Neutrophil (primary cell): ENCODE results near the gene RPL19.

Experiments used
- H3K27ac ChIP-seq: fragments of 200-600 bp; sonication (generic); 2 replicates; pipeline ENCODE4 v1.5.1; 2016; ENCODE audit warnings: mild to moderate bottlenecking, moderate library complexity
- H3K27me3 ChIP-seq: fragments of 200-600 bp; sonication (generic); 2 replicates; pipeline ENCODE4 v1.6.0; 2016; ENCODE audit warnings: mild to moderate bottlenecking
- H3K36me3 ChIP-seq: fragments of 200-600 bp; sonication (generic); 2 replicates; pipeline ENCODE4 v1.5.1; 2017
- H3K4me1 ChIP-seq, 2 experiments: fragments of 200-600 bp in 1 of 2; sonication (generic) in 1 of 2; 1 replicate in 1 of 2; 2 replicates in 1 of 2; pipeline versions ENCODE4 v1.5.1 to v1.6.1; 2013 to 2016; ENCODE audit warnings: low read depth in 1 of 2, low read length in 1 of 2, mild to moderate bottlenecking in 1 of 2, moderate library complexity in 1 of 2; ENCODE audit not compliant: control insufficient read depth in 1 of 2, insufficient read depth in 1 of 2
- H3K4me3 ChIP-seq, 2 experiments: fragments of 200-600 bp in 1 of 2; sonication (generic) in 1 of 2; 1 replicate in 1 of 2; 2 replicates in 1 of 2; pipeline ENCODE4 v1.5.1; 2013 to 2016; ENCODE audit warnings: low read depth in 1 of 2, low read length in 1 of 2, mild to moderate bottlenecking in 1 of 2, moderate library complexity in 1 of 2
- H3K9me3 ChIP-seq: fragments of 200-600 bp; sonication (generic); 2 replicates; pipeline ENCODE4 v1.5.1; 2016
- TF ChIP-seq, protein P1 (sequence below): fragments of 200-600 bp; sonication (generic); IDR thresholded peaks from 2 replicates; pipeline ENCODE4 v1.5.1; 2016; ENCODE audit warnings: antibody characterized with exemption

RPL19 gene

DNA sequence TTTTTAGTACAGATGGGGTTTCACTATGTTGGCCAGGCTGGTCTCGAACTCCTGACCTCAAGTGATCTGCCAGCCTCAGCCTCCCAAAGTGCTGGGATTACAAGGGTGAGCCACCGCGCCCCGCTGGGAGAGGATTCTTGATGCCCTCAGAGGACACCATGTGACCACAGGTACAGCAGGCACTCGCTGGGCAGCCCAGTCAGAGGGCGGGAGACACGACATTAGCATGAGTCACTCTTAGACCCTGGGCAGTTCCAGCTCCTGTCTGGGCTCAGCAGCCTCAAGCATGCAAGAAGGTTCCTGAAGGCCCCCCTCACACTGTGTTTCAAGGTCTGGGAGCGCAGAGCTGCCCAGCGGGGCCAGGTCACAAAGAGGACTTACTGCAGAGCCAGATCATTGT lies 13.8 kb downstream of the RPL19 start:
- TF ChIP-seq, protein P1, sequence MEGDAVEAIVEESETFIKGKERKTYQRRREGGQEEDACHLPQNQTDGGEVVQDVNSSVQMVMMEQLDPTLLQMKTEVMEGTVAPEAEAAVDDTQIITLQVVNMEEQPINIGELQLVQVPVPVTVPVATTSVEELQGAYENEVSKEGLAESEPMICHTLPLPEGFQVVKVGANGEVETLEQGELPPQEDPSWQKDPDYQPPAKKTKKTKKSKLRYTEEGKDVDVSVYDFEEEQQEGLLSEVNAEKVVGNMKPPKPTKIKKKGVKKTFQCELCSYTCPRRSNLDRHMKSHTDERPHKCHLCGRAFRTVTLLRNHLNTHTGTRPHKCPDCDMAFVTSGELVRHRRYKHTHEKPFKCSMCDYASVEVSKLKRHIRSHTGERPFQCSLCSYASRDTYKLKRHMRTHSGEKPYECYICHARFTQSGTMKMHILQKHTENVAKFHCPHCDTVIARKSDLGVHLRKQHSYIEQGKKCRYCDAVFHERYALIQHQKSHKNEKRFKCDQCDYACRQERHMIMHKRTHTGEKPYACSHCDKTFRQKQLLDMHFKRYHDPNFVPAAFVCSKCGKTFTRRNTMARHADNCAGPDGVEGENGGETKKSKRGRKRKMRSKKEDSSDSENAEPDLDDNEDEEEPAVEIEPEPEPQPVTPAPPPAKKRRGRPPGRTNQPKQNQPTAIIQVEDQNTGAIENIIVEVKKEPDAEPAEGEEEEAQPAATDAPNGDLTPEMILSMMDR = no peak
- Histone ChIP-seq H3K27me3 (peaks cover 93% of the 10 kb centered on the region), H3K9me3 (no peaks in the 10 kb centered on the region), H3K4me3 (no peak overlapping the region), H3K4me1 (peaks cover 4 to 9% of the 10 kb centered on the region in 2 experiments), H3K27ac (no peak overlapping the region), H3K36me3 (no peaks in the 10 kb centered on the region)

DNA sequence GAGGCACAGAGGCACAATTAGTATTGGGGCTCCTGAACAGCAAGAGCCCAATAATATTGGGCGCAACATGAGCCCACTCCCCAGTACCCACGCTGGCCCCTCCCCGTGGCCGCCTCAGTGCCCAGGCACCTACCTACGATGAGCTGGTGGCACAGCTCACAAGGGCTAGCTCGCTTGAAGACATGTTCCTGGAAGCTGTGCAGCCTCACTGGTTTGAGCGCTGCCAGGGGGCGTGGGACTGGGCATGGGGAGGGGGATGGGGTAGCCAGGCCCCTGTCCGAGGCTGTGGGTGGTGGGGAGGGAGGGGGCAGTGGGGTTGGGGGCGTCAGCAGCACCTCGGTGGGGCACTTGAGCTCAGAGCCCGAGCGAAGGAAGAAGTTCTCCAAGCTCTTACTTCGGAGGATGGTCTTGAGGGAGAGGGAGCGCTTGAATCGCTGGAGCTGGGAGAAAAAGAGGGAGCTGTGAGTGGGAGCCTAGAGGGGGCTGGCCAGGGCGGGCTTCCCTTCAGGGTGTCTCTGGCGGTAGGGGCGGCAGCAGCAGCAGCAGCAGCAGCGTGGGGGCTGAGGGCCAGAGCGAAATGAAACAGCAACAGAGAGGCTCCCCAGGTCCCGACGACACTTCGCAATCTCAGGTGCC lies 17.8 kb downstream of the RPL19 start:
- no peaks in the 10 kb centered on the region for H3K36me3 ChIP-seq
- peaks cover 85% of the 10 kb centered on the region for H3K27me3 ChIP-seq
- TF ChIP-seq, protein P1 = no peak
- H3K9me3 ChIP-seq = no peaks in the 10 kb centered on the region
- H3K4me1 ChIP-seq = no peaks in the 10 kb centered on the region
- H3K4me3 ChIP-seq = no peak overlapping the region
- H3K27ac ChIP-seq = no peak overlapping the region

DNA sequence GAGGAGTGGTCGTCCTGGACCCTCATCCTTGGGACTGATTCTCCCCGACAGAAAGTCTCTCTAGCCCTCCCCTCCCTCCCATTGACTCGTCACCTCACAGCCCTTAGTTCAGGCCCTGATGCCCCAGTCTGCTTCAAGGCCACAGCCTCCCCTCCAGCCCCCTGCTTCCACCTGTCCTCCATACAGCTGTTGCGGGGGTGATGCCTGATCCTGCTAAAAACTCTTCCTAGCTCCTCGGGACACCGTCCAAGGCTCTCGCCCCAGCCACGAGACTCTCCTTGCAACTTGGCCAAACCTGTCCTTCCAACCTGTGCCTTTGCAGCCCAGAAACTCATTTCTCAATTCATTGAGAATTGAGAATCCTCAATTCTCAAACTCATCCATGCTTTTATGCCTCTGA lies 18.8 kb downstream of the RPL19 start:
- H3K27me3 ChIP-seq = peaks cover 91% of the 10 kb centered on the region
- H3K9me3 ChIP-seq = no peaks in the 10 kb centered on the region
- TF ChIP-seq, protein P1 = no peak
- no peak overlapping the region for H3K27ac ChIP-seq
- no peaks in the 10 kb centered on the region for H3K36me3 ChIP-seq
- no peak overlapping the region for H3K4me3 ChIP-seq
- no peaks in the 10 kb centered on the region for H3K4me1 ChIP-seq

DNA sequence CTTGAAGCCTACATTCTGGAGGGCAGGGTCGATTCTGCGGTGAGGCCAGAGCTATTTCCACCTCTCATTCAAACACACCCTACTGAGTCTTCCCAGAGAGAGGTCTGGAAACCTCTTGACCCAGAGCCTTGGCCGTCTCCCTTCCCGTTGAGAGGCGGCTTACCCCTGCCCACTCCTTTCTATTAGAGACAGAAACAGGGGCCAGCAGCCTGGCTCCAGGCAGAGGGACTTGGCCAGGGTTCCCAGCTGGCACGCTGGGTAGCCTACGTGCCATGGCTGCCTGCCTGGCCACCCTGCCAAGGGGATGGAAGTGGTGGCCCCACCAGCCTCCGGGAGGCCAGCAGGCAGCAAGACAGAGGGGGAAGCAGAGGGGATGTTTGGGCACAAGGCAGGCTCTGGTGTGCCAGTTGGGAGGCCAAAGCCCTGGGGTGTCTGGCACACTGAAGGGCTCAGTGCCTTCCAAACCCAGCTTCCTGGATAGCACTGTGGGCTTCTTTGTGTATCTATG lies 19.6 kb downstream of the RPL19 start:
- Histone ChIP-seq H3K27me3 (peaks cover 91% of the 10 kb centered on the region), H3K36me3 (no peaks in the 10 kb centered on the region), H3K4me1 (no peaks in the 10 kb centered on the region), H3K9me3 (no peaks in the 10 kb centered on the region), H3K27ac (no peak overlapping the region), H3K4me3 (no peak overlapping the region)
- TF ChIP-seq, protein P1 = no peak

DNA sequence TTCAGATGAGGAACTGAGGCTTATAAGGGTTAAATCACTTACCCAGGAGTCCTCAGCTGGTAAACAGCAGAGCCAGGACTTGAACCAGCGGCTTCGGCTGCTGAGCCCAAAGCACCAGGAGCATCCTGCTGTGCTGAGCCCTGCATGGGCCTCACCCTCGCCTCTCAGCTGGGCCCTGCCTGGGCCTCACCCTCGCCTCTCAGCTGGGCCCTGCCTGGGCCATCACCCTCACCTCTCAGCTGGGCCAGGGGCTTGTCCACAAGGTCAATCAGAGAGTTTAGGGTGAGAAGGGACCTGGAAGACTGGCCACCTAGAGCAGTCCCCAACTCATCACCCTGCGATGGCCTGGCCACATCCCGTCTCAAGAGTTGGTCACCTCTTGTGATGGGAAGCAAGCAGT lies 21.5 kb downstream of the RPL19 start:
- no peak overlapping the region for H3K27ac ChIP-seq
- peaks cover 0 to 12% of the 10 kb centered on the region in 2 experiments for H3K4me1 ChIP-seq
- H3K27me3 ChIP-seq = peaks cover 91% of the 10 kb centered on the region
- H3K36me3 ChIP-seq = no peaks in the 10 kb centered on the region
- no peak overlapping the region for H3K4me3 ChIP-seq
- no peaks in the 10 kb centered on the region for H3K9me3 ChIP-seq
- TF ChIP-seq, protein P1 = no peak
